ENCODE results near the gene IL25.

- no peak for TF ChIP-seq CTCF (IDR thresholded peaks at IDR 0.05)
- TF ChIP-seq POLR2A (IDR thresholded peaks at IDR 0.05) = no peak
Observed at GRCh38 chr14:23353433-23353780, 19.2 kb upstream of the IL25 start.
